Stimulated activated CD8-positive, alpha-beta memory T cell treated with anti-CD3 and anti-CD28 coated beads, Interleukin-7, amount 100 ng/mL, for 24 hours (primary cell): Measurements from ENCODE around the gene NEDD9.

Experiments used
- DNase-seq: peaks from one replicate; pipeline ENCODE4 v3.0.0-alpha.2; 2020; ENCODE audit warnings: low read depth

NEDD9 gene

GRCh38 chr6:11141295-11141694 is 91.2 kb downstream of the NEDD9 start:
- no peak for DNase-seq

- DNase-seq, result no peak
Measured at GRCh38 chr6:11140056-11140455, 92.4 kb downstream of the NEDD9 start.

- DNase-seq, result no peak
Measured at GRCh38 chr6:11139051-11139960, 93.2 kb downstream of the NEDD9 start.

GRCh38 chr6:11136809-11137208 is 95.7 kb downstream of the NEDD9 start:
- DNase-seq, result no peak
